Coronary artery (tissue), 2 donors: ENCODE data around the gene MAST3.

Source experiments
- DNase-seq: peaks from one replicate; pipeline ENCODE4 v3.0.0-alpha.2; 2017; ENCODE audit warnings: low spot score
- H3K27ac ChIP-seq, 2 donors: fragments of 200-600 bp; sonication (generic); one replicate each; pipeline ENCODE4 v1.5.1; 2016 to 2019
- H3K4me3 ChIP-seq: fragments of 200-600 bp; sonication (generic); 2 replicates; pipeline ENCODE4 v1.5.1; 2016; ENCODE audit warnings: mild to moderate bottlenecking, moderate library complexity
- CTCF ChIP-seq: fragments of 200-600 bp; sonication (generic); IDR thresholded peaks from one replicate; pipeline ENCODE4 v1.5.1; 2019; ENCODE audit warnings: antibody characterized with exemption

The MAST3 gene

GRCh38 chr19:18143902-18144301 is 46.3 kb downstream of the MAST3 start:
- Histone ChIP-seq H3K27ac (no peak overlapping the region), H3K4me3 (no peak overlapping the region)
- DNase-seq = no peak
- TF ChIP-seq CTCF = no peak

GRCh38 chr19:18144361-18144760 is 46.8 kb downstream of the MAST3 start:
- Histone ChIP-seq H3K27ac (no peak overlapping the region), H3K4me3 (no peak overlapping the region)
- DNase-seq = no peak
- no peak for TF ChIP-seq CTCF

GRCh38 chr19:18144906-18145305 is 47.3 kb downstream of the MAST3 start:
- H3K4me3 ChIP-seq = no peak overlapping the region
- no peak for DNase-seq
- no peak overlapping the region for H3K27ac ChIP-seq
- TF ChIP-seq CTCF = no peak

- peak; percentile 62 for DNase-seq
- no peak for TF ChIP-seq CTCF
- Histone ChIP-seq H3K4me3 (no peak overlapping the region), H3K27ac (no peak overlapping the region)
Observed at GRCh38 chr19:18145391-18145999, 47.9 kb downstream of the MAST3 start.

GRCh38 chr19:18147396-18147795 is 49.8 kb downstream of the MAST3 start:
- DNase-seq = peak; percentile 54
- no peak overlapping the region for H3K4me3 ChIP-seq
- no peak for TF ChIP-seq CTCF

GRCh38 chr19:18149596-18149975 is 52.0 kb downstream of the MAST3 start:
- DNase-seq = no peak
- Histone ChIP-seq H3K4me3 (no peak overlapping the region), H3K27ac (no peak overlapping the region)
- no peak for TF ChIP-seq CTCF

More at GRCh38 chr19:18147396-18147795, 49.8 kb downstream of the MAST3 start:
- H3K27ac ChIP-seq = no peak overlapping the region

GRCh38 chr19:18150776-18151624 is 53.4 kb downstream of the MAST3 start:
- no peak overlapping the region for H3K4me3 ChIP-seq
- TF ChIP-seq CTCF = no peak
- peak overlapping the region in 1 of 2 donors; percentile 93 for H3K27ac ChIP-seq
- peak; percentile 74 for DNase-seq
